Medulla oblongata (tissue), 1 donor: ENCODE results near the gene PEPD.

ENCODE experiments used
- DNase-seq: peaks from one replicate; pipeline ENCODE4 v3.0.0-alpha.2; 2015; ENCODE audit errors: extremely low spot score

PEPD gene

DNA sequence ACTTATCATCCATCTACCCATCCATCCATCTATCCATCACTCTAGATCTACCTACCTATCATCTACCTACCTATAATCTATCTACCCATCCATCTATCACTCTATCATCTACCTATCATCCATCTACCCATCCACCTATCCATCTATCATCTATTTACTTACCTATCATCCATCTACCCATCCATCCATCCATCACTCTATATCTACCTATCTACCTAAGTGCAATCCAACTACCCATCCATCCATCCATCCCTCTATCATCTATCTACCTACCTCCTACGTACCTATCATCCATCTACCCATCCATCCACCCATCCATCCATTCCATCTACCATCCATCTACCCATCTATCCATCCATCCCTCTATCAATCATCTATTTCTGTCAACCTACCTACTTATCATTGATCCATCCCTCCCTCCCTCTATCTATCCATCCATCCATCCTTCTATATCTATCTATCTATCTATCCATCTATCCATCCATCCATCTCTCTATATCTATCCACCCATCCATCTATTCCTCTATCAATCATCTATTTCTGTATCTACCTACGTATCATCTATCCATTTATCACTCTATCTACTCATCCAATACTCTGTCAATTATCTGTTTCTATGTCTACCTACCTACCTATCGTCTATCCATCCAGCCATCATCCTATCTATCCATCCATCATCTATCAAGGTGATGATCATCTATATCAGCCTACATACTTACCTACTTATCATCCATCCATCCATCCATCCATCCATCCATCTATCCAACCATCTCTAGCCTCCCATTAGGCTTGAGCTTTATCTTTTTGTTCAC, 99.0 kb downstream of the PEPD start:
- no peak for DNase-seq

GRCh38 chr19:33421368-33421767, 100.2 kb downstream of the PEPD start:
- no peak for DNase-seq

- no peak for DNase-seq
Observed at GRCh38 chr19:33420821-33421220, 100.8 kb downstream of the PEPD start.

DNA sequence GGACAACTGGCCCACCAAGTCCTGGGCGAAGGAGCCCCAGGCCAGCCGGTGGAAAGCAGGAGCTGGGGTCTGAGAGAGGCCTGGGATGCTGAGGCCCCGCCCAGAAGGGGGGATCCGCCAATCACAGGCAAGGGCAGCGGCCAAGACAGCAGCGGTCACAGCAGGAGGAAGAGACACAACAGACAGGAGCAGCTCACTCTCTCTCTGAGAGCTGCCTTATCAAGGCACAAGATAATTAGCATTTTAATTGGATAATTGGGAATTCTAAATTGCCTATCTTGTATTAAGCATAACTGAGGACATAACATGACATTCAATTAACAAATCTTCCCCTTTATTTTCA, 101.8 kb downstream of the PEPD start:
- no peak for DNase-seq

DNA sequence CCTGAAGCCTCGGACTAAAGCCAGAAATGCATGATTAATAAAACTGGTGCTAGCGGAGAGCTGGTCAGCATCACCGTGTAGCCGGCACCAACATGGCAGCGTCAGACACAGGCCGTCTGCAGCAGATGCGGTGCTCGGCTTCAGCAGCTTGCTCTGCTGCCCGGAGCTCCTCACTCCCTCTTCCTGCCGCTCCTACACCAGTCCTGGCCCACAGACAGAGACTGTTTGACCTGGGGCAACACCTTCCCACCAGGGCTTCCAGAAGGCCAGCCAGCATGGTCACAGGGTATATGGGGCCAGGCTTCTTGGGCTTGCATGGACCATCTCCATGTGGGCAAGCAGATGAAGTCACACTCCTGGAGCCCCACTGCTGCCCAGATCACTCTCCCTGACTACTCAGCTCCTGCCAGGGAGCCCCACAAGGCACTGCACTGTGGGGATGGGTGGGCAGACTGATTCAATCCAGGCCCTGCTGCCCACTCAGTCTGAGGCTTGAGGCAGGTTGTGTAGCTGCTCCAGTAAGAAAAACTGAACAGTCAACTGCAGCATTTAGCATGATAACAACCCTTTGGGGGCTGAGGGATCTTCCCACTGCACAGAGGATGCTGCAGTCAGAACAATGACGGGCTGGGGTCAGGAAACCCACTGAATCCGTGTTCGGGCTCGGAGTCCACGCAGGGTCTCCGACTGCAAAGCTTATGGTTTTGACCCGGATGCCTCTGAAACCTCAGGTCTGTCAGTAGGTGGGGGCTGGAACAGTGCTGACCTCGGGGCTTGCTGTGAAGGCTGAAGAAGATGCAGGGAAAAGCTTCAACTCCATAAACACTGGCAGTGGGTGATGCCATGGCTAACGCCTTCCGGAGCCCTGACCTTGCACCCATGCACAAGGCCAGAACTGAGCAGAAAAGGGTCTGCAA, 102.5 kb downstream of the PEPD start:
- no peak for DNase-seq

GRCh38 chr19:33418461-33418860, 103.1 kb downstream of the PEPD start:
- no peak for DNase-seq

- DNase-seq: no peak
Observed at GRCh38 chr19:33417751-33418150, 103.8 kb downstream of the PEPD start.

DNA sequence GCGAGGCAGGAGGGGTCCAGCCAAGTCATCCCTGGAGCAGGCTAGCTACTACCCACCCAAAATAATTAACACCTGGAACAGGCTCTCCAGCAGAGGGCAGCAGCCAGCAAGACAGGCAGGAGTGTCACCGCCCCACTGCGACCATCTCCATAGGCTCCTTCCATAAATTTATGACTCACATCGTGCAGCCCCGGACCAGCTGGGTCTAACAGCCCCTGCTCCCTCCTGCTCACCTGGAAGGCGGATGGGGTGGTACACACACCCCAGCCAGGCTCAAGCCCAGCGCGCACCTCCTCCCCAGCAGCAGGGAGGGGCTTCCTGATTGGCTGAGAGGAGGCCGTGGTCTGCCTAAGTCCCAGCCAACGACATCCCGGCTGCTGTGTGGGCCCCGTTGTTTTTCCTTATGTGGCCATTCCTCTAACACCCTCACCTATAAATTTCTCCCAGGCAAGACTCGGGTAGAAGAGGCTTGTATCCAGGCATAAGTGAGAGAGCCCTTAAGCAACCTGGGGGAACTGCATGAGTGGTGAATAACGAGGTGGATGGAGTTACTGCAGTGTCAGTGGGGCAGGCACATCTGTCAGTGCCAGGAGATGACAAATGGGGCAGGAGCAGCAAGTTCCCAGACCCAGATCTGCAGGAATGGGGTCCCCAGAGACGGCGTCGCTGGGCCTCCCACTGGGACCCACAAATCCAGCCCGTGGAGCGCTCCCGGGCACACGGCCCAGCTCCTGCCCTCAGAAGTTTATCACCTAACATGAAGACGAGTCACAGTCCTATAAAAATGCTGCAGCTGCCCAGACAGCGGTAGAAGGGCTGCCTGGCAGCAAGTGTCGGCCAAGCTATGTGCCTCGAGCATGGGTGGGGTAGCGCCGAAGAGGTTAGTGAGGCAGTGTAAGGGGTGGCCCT, 105.0 kb downstream of the PEPD start:
- DNase-seq: peak; percentile 25

DNA sequence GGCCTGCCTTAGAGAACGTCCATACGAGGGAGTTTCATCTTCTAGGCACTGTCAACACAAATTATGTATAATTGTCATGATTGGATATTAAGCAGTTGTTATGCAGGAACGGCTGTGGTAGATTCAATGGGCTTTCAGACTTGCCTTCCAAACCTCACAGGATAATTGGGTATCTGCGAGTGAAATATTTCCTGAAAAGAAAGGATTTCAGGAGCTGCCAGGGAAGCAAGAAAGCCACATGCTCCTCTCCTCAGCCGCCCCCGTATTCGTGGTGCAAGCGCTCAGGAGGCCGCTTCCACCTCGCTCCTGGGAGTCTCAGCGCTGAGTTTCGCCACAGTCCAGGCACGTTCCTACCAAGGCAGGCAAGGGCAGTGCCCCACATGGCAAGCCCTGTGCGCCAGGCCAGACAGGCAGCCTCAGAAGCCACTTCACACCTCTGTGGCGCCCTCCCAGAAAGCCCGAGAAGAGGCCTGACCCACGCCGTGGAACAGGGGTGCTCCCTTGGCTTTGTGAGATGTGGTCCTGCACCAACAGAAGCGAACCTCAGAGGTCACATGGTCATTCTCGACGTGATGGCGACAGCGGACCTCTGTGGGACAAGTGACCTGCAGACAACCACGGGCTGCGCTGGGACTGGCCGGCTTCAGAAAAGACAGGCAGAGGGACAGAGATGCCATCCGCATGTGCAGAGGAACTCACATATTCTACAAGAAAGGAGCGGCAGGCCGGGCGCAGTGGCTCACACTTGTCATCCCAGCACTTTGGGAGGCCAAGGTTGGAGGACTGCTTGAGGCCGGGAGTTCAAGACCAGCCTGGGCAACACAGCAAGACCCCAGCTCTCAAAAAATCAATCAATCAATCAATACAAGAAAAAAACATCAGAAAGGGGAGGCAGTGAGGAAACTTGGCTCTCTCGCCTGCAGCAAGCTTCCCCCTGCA, 106.7 kb downstream of the PEPD start:
- DNase-seq: no peak

DNA sequence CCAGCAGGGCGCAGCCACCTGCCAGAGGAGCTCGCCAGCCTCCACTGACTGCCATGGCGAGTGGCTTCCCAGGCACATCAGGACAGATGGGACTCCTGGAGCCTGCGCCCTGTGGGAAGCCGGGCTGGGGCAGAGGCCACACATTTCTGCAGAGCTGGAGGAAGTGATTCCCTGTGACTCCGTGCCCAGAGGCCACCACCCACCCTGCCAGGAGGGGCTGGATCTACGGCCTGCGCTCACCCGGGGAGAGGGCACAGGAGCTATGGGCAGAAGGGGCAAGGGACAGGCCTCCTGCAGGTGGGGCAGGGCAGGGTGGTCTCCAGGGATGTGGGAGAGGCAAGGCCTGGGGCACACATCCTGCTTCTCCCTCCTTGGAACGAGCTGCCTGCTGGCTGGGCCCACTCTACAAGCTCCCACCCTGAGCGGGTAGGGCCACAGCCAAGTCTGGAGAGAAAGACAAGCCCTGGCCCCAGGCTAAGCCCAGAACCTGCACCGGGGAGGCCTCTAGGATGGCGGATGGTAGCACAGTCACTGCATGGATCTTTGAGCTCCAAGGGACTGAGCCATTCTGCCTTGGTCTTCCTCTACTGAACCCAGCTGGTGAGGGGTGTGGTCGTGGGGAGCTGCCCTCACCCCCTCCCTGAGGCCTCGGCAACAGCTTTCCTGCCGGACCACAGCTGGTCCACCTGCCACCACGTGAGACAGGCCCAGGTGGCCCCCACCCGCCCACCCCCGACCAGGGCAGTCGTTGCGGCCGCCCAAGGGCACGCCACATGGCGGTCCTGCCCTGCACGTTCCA, 107.5 kb downstream of the PEPD start:
- DNase-seq: no peak

DNA sequence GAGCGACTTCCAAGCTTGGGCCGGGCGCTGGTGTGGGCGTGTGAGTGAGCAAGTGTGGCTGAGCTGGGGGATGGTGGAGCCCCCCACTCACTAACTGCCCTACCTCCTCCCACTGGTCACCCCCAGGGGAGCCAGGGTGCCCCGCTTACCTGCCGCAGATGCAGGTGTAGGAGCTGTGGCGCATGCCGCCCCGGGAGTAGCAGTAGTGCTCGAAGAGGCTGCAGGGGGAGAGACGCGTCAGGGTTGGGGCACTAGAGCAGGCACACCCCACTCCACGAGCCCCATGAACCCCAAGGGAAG, 108.2 kb downstream of the PEPD start:
- DNase-seq: no peak

GRCh38 chr19:33412601-33413425, 108.8 kb downstream of the PEPD start:
- no peak for DNase-seq

GRCh38 chr19:33411621-33412180, 109.9 kb downstream of the PEPD start:
- DNase-seq: no peak

GRCh38 chr19:33410915-33411401, 110.6 kb downstream of the PEPD start:
- DNase-seq: no peak

- DNase-seq: no peak
Observed at GRCh38 chr19:33409906-33410685, 111.5 kb downstream of the PEPD start.

DNA sequence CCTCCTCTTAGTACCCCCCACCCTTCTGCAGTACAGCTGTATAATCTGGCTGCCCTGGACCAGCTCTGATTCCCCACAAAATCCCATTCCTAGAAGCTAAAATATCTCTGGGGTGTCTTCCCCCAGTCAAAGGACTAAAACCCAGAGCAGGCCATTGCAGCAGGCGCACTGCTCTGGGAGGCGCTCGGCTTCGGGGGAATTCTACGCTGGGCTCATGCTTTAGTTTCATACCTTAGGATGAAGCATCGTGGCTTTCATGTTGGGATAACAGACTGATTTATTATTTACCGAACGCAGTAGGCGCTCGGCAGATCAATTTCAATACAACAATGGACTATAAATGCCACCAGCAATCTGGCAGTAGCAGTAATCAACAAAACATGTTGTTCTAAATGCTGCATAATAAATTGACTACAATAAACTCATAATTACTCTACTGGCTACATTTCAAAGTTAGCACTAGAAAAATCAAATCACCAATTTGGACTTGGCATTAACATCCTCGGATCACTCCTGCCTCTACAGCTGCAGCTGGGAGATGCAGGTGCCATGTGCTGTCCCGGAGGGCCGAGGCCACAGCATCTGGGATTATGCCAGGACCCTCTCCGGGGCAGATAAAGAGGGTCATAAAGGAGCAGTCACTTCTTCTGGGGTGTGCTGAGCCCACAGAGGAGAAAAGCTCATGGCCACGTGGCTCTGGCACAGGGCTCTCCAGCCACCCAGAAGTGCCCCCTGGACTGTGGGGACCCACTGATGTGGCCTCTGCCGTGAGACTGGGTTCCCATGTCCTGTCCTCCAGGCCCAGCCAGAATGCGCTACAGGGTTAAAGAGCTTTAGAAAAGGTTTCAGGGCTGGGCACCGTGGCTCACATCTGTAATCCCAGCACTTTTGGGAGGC, 112.8 kb downstream of the PEPD start:
- no peak for DNase-seq

DNA sequence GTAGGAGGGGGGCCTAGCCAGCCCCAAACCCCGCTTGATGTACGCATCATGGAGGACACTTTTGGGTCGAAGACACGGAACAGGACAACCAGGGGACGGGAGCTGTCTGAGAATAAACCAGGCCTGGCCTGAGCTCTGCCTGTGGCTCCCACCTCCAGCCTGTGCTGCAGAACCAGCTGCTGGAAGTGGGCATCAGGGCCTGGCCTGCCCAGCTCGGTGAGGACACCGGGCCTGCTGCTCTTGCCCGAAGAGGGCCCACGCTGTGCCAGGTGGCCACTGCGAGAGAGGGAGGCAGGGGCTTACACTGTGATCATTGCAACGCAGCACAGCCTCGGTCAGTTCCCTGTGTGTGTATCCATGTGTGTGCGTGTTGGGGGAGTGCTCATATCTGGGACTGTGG, 113.5 kb downstream of the PEPD start:
- no peak for DNase-seq
